H9 (cell line): ENCODE data around the gene PEX7. TPM values are rescaled to one million over a fixed set of nuclear protein-coding genes. Genes with fewer than 3 reads are reported as not detected.

Experiments used
- DNase-seq: peaks from one replicate; pipeline ENCODE4 v3.0.0-alpha.2; 2017
- H2AFZ ChIP-seq: one replicate; pipeline ENCODE4 v1.6.1; 2013; ENCODE audit warnings: mild to moderate bottlenecking, low read length, control low read depth, moderate library complexity
- H2AK5ac ChIP-seq: 2 replicates; pipeline ENCODE4 v1.6.1; 2013; ENCODE audit warnings: low read length, control low read depth, mixed read lengths; ENCODE audit not compliant: insufficient read length
- H2BK120ac ChIP-seq: one replicate; pipeline ENCODE4 v1.6.1; 2013; ENCODE audit warnings: low read depth, mild to moderate bottlenecking, low read length, control low read depth, inconsistent platforms; ENCODE audit not compliant: poor library complexity, severe bottlenecking
- H2BK12ac ChIP-seq: 2 replicates; pipeline ENCODE4 v1.6.1; 2013; ENCODE audit warnings: low read length, control low read depth, mixed read lengths, low read depth; ENCODE audit not compliant: insufficient read length
- H2BK15ac ChIP-seq: 2 replicates; pipeline ENCODE4 v1.6.1; 2013; ENCODE audit warnings: low read depth, low read length, control low read depth
- H2BK20ac ChIP-seq: one replicate; pipeline ENCODE4 v1.6.1; 2013; ENCODE audit warnings: low read depth, mild to moderate bottlenecking, low read length, control low read depth, inconsistent platforms; ENCODE audit not compliant: poor library complexity, severe bottlenecking
- H2BK5ac ChIP-seq: 2 replicates; pipeline ENCODE4 v1.6.1; 2013; ENCODE audit warnings: low read length, control low read depth, mixed read lengths; ENCODE audit not compliant: insufficient read length
- H3K14ac ChIP-seq: 2 replicates; pipeline ENCODE4 v1.6.1; 2013; ENCODE audit warnings: low read length, control low read depth; ENCODE audit not compliant: insufficient read depth
- H3K18ac ChIP-seq: 2 replicates; pipeline ENCODE4 v1.6.1; 2013; ENCODE audit warnings: low read depth, mild to moderate bottlenecking, mixed read lengths, low read length, control low read depth; ENCODE audit not compliant: insufficient read length
- H3K23ac ChIP-seq: 2 replicates; pipeline ENCODE4 v1.6.1; 2013; ENCODE audit warnings: low read length, control low read depth, mixed read lengths, low read depth; ENCODE audit not compliant: insufficient read length
- H3K23me2 ChIP-seq: 2 replicates; pipeline ENCODE4 v1.6.1; 2013; ENCODE audit warnings: low read depth, mild to moderate bottlenecking, mixed read lengths, low read length, control low read depth; ENCODE audit not compliant: insufficient read length, poor library complexity, severe bottlenecking
- H3K27ac ChIP-seq: 2 replicates; pipeline ENCODE4 v1.5.1; 2013; ENCODE audit warnings: low read length, control low read depth, mixed read lengths, low read depth; ENCODE audit not compliant: insufficient read length
- H3K27me3 ChIP-seq: 2 replicates; pipeline ENCODE4 v1.6.1; 2013; ENCODE audit warnings: low read length, control low read depth, inconsistent platforms; ENCODE audit not compliant: insufficient read depth
- H3K4ac ChIP-seq: 2 replicates; pipeline ENCODE4 v1.6.1; 2013; ENCODE audit warnings: low read depth, mild to moderate bottlenecking, control low read depth, inconsistent platforms, low read length, moderate library complexity
- H3K4me1 ChIP-seq: 2 replicates; pipeline ENCODE4 v1.6.1; 2013; ENCODE audit warnings: low read length, control low read depth, inconsistent platforms; ENCODE audit not compliant: insufficient read depth
- H3K4me2 ChIP-seq: 2 replicates; pipeline ENCODE4 v1.6.1; 2013; ENCODE audit warnings: low read length, control low read depth, mixed read lengths; ENCODE audit not compliant: insufficient read length, insufficient read depth
- H3K56ac ChIP-seq: 2 replicates; pipeline ENCODE4 v1.6.1; 2013; ENCODE audit warnings: low read depth, mild to moderate bottlenecking, mixed read lengths, low read length, control low read depth; ENCODE audit not compliant: insufficient read length
- H3K79me1 ChIP-seq: 2 replicates; pipeline ENCODE4 v1.6.1; 2013; ENCODE audit warnings: low read depth, mild to moderate bottlenecking, moderate library complexity, low read length, control low read depth, inconsistent platforms; ENCODE audit not compliant: insufficient read depth, poor library complexity, severe bottlenecking
- H3K79me2 ChIP-seq: 2 replicates; pipeline ENCODE4 v1.6.1; 2013; ENCODE audit warnings: low read length, control low read depth, inconsistent platforms; ENCODE audit not compliant: insufficient read depth
- H3K9ac ChIP-seq: 2 replicates; pipeline ENCODE4 v1.6.1; 2013; ENCODE audit warnings: low read length, control low read depth, mixed read lengths; ENCODE audit not compliant: insufficient read length; ENCODE audit errors: extremely low read depth
- H3K9me3 ChIP-seq: one replicate; pipeline ENCODE4 v1.6.1; 2013; ENCODE audit warnings: low read depth, low read length, inconsistent platforms; ENCODE audit not compliant: control insufficient read depth
- H3T11ph ChIP-seq: one replicate; pipeline ENCODE4 v1.6.1; 2013; ENCODE audit warnings: mild to moderate bottlenecking, low read length, control low read depth, inconsistent platforms
- H4K20me1 ChIP-seq: one replicate; pipeline ENCODE4 v1.6.1; 2013; ENCODE audit not compliant: control insufficient read depth, insufficient read length, insufficient read depth
- H4K5ac ChIP-seq: 2 replicates; pipeline ENCODE4 v1.6.1; 2013; ENCODE audit warnings: low read depth, mild to moderate bottlenecking, mixed read lengths, low read length, control low read depth; ENCODE audit not compliant: insufficient read length
- H4K8ac ChIP-seq: replicated peaks from 2 replicates; pipeline ENCODE4 v1.6.1; 2013; ENCODE audit warnings: low read length, control low read depth, mixed read lengths, low read depth; ENCODE audit not compliant: insufficient read length
- H4K91ac ChIP-seq: 2 replicates; pipeline ENCODE4 v1.6.1; 2013; ENCODE audit warnings: low read depth, mild to moderate bottlenecking, moderate library complexity, mixed read lengths, low read length, control low read depth; ENCODE audit not compliant: insufficient read length
- H3K27ac Mint-ChIP-seq, 3 experiments: 2 replicates in 2 of 3; 3 replicates in 1 of 3; pipeline ENCODE4 v1.8.0; 2020 to 2021; ENCODE audit warnings: mixed read lengths in 3 of 3, mild to moderate bottlenecking in 1 of 3, moderate library complexity in 1 of 3
- H3K27me3 Mint-ChIP-seq: 2 replicates; pipeline ENCODE4 v1.8.0; 2021; ENCODE audit warnings: low read depth, mild to moderate bottlenecking, moderate library complexity, mixed read lengths
- H3K36me3 Mint-ChIP-seq, 3 experiments: 2 replicates in 2 of 3; 3 replicates in 1 of 3; pipeline ENCODE4 v1.8.0; 2020 to 2021; ENCODE audit warnings: low read depth in 3 of 3, mixed read lengths in 3 of 3; ENCODE audit not compliant: insufficient read depth in 1 of 3
- H3K4me1 Mint-ChIP-seq, 2 experiments: 2 replicates each; pipeline ENCODE4 v1.8.0; 2020; ENCODE audit warnings: mixed read lengths in 2 of 2
- H3K4me3 Mint-ChIP-seq, 2 experiments: 2 replicates in 1 of 2; 3 replicates in 1 of 2; pipeline ENCODE4 v1.8.0; 2020 to 2021; ENCODE audit warnings: mild to moderate bottlenecking in 2 of 2, mixed read lengths in 2 of 2, moderate library complexity in 1 of 2
- H3K9me3 Mint-ChIP-seq, 2 experiments: 2 replicates in 1 of 2; 3 replicates in 1 of 2; pipeline ENCODE4 v1.8.0; 2020; ENCODE audit warnings: mild to moderate bottlenecking in 2 of 2, mixed read lengths in 2 of 2, moderate library complexity in 1 of 2
- whole genome bisulfite sequencing: extraction: QIAGEN DNeasy Blood & Tissue Kit; methylation state at CpG from one replicate; pipeline ENCODE4 v1.1.7; 2013; ENCODE audit warnings: missing lambda C conversion rate, low lambda C conversion rate, mixed read lengths; ENCODE audit not compliant: insufficient read length; ENCODE audit errors: extremely low coverage; 5-methylcytosine and 5-hydroxymethylcytosine counted together
- total RNA-seq: library from RNA; stranded (reverse); gene quantifications from 2 replicates; pipeline ENCODE4 v1.2.1, GENCODE V29; 2021
- TF ChIP-seq, protein P1 (sequence below): fragments of 200-600 bp; sonication (generic); conservative IDR thresholded peaks from 3 replicates; pipeline ENCODE4 v1.8.0; 2021; ENCODE audit warnings: antibody characterized with exemption, mild to moderate bottlenecking

PEX7 gene
- total RNA-seq, 1 experiment from 2014 or later = 8.4 TPM

DNA sequence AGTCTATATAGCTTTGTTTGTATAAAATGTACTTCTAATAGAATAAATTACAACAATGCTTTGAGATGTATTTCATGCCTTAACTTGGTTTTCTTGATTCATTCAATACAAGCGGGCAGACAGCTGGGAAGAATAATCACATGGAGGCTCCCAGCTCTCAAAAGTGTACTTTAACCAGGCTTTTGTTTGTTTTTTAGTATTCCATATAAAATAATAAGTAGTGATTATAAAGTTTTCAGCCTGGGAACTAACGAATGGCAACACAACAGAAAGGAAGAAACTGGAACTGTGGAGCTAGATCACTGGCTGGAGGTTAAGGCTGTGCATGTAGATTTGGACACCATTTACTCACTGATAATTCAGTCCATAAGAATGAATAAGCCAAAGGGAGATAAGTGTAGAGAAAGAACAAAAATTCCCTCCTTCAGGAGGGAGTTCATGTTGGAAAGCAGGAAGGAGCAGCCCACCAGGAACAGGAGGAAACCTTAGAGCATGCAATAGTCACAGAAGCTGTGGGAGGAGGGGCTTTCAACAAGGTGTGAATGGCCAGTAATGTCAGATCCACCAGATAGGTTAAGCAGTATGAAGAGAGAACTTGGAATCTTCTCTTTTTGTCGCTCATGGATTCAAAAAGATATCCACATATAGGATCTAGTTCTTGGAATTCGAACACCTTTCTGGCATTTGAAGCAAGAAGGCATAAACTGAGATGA, 58.5 kb downstream of the PEX7 start:
- Histone ChIP-seq H3K56ac (no peak overlapping the region), H2AK5ac (no peak overlapping the region), H4K5ac (no peak overlapping the region), H3K18ac (no peak overlapping the region), H3K4me1 (no peaks in the 10 kb centered on the region), H3T11ph (no peak overlapping the region), H3K27ac (no peak overlapping the region), H3K9me3 (no peaks in the 10 kb centered on the region), H2BK5ac (no peak overlapping the region), H3K4me2 (no peak overlapping the region), H4K8ac (no peak overlapping the region), H3K4ac (no peak overlapping the region), H4K20me1 (no peaks in the 10 kb centered on the region), H3K23ac (no peak overlapping the region), H3K79me1 (no peaks in the 10 kb centered on the region), H2BK20ac (no peak overlapping the region), H3K23me2 (no peaks in the 10 kb centered on the region), H3K9ac (no peak overlapping the region), H2BK15ac (no peak overlapping the region), H3K14ac (no peak overlapping the region), H2AFZ (no peak overlapping the region), H3K27me3 (no peaks in the 10 kb centered on the region), H2BK120ac (no peak overlapping the region), H2BK12ac (no peak overlapping the region), H4K91ac (no peak overlapping the region), H3K79me2 (no peaks in the 10 kb centered on the region)
- WGBS = no CpG with 5 or more reads among the region's 4 CpGs
- no peak for DNase-seq
- peaks cover 9 to 10% of the 10 kb centered on the region in 2 experiments for H3K4me1 Mint-ChIP-seq
- peaks cover 4 to 11% (median 11%) of the 10 kb centered on the region in 3 experiments; a peak in 5 of 7 replicates for H3K36me3 Mint-ChIP-seq
- TF ChIP-seq, protein P1, sequence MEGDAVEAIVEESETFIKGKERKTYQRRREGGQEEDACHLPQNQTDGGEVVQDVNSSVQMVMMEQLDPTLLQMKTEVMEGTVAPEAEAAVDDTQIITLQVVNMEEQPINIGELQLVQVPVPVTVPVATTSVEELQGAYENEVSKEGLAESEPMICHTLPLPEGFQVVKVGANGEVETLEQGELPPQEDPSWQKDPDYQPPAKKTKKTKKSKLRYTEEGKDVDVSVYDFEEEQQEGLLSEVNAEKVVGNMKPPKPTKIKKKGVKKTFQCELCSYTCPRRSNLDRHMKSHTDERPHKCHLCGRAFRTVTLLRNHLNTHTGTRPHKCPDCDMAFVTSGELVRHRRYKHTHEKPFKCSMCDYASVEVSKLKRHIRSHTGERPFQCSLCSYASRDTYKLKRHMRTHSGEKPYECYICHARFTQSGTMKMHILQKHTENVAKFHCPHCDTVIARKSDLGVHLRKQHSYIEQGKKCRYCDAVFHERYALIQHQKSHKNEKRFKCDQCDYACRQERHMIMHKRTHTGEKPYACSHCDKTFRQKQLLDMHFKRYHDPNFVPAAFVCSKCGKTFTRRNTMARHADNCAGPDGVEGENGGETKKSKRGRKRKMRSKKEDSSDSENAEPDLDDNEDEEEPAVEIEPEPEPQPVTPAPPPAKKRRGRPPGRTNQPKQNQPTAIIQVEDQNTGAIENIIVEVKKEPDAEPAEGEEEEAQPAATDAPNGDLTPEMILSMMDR = no peak
- no peaks in the 10 kb centered on the region for H3K27me3 Mint-ChIP-seq
- peaks cover 4 to 6% of the 10 kb centered on the region in 2 experiments; a peak in 4 of 5 replicates for H3K9me3 Mint-ChIP-seq
- no peak overlapping the region for H3K4me3 Mint-ChIP-seq
- H3K27ac Mint-ChIP-seq = peak overlapping the region in 2 of 3 experiments; percentile 8 to 73; a peak in 3 of 7 replicates
